CD14-positive monocyte (primary cell): ENCODE measurements around the gene UQCRHL. TPM values are rescaled to one million over a fixed set of nuclear protein-coding genes. Genes with fewer than 3 reads are reported as not detected.

Experiments used
- DNase-seq, 3 donors: peaks; one replicate each; pipeline ENCODE4 v3.0.0-alpha.2; 2011 to 2022
- H2AFZ ChIP-seq: 2 replicates; pipeline ENCODE4 v1.6.0; 2012; ENCODE audit warnings: mild to moderate bottlenecking, low read depth, low read length, inconsistent platforms; ENCODE audit not compliant: insufficient read depth, poor library complexity, severe bottlenecking
- H3K27ac ChIP-seq, 2 donors: 1 replicate in 1 of 2; 2 replicates in 1 of 2; pipeline ENCODE4 v1.5.1; 2012 to 2013; ENCODE audit warnings: low read length in 2 of 2, control low read depth in 1 of 2, inconsistent platforms in 1 of 2, low read depth in 1 of 2, mild to moderate bottlenecking in 1 of 2
- H3K27me3 ChIP-seq, 2 donors: one replicate each; pipeline versions ENCODE4 v1.6.0 to v1.6.1; 2011 to 2013; ENCODE audit warnings: low read length in 2 of 2; ENCODE audit not compliant: control insufficient read depth in 2 of 2, insufficient read depth in 2 of 2
- H3K36me3 ChIP-seq, 2 donors: replicated peaks in 1 of 2; 1 replicate in 1 of 2; 2 replicates in 1 of 2; pipeline versions ENCODE4 v1.5.1 to v1.6.1; 2012 to 2013; ENCODE audit warnings: low read length in 2 of 2, control low read depth in 1 of 2, inconsistent platforms in 1 of 2, mild to moderate bottlenecking in 1 of 2; ENCODE audit not compliant: insufficient read depth in 2 of 2, control insufficient read depth in 1 of 2
- H3K4me1 ChIP-seq, 2 donors: 1 replicate in 1 of 2; 2 replicates in 1 of 2; pipeline versions ENCODE4 v1.5.1 to v1.6.1; 2012 to 2013; ENCODE audit warnings: low read length in 2 of 2, control low read depth in 1 of 2, inconsistent platforms in 1 of 2, mild to moderate bottlenecking in 1 of 2, moderate library complexity in 1 of 2; ENCODE audit not compliant: insufficient read depth in 2 of 2, control insufficient read depth in 1 of 2
- H3K4me2 ChIP-seq: replicated peaks from 2 replicates; pipeline ENCODE3; 2012; ENCODE audit warnings: low read length, moderate library complexity, mild to moderate bottlenecking; ENCODE audit not compliant: poor library complexity, severe bottlenecking; ENCODE audit errors: extremely low read depth
- H3K4me3 ChIP-seq, 3 experiments: fragments of 200-600 bp in 1 of 3; sonication (generic) in 1 of 3; replicated peaks in 1 of 3; 1 replicate in 2 of 3; 2 replicates in 1 of 3; pipeline ENCODE4 v1.5.1; 2011 to 2013; ENCODE audit warnings: low read length in 3 of 3, mild to moderate bottlenecking in 3 of 3, control low read depth in 2 of 3, low read depth in 2 of 3, inconsistent platforms in 1 of 3, moderate library complexity in 1 of 3
- H3K79me2 ChIP-seq: 2 replicates; pipeline ENCODE4 v1.6.0; 2012; ENCODE audit warnings: mild to moderate bottlenecking, control low read depth, inconsistent platforms, low read length, moderate library complexity; ENCODE audit not compliant: insufficient read depth
- H3K9ac ChIP-seq: 2 replicates; pipeline ENCODE4 v1.6.0; 2017; ENCODE audit warnings: low read length, mild to moderate bottlenecking; ENCODE audit not compliant: insufficient read depth, poor library complexity, severe bottlenecking
- H3K9me3 ChIP-seq, 2 donors: replicated peaks in 1 of 2; 1 replicate in 1 of 2; 2 replicates in 1 of 2; pipeline versions ENCODE4 v1.5.1 to v1.6.1; 2012 to 2013; ENCODE audit warnings: low read length in 2 of 2, control low read depth in 1 of 2; ENCODE audit not compliant: control insufficient read depth in 1 of 2, insufficient read depth in 1 of 2
- H4K20me1 ChIP-seq: 2 replicates; pipeline ENCODE4 v1.6.0; 2012; ENCODE audit warnings: mild to moderate bottlenecking, low read length, control low read depth, moderate library complexity; ENCODE audit not compliant: insufficient read depth
- H3K27ac Mint-ChIP-seq, 7 donors: one replicate each; pipeline ENCODE4 v1.8.0; 2020; ENCODE audit warnings: mild to moderate bottlenecking in 7 of 7, mixed read lengths in 7 of 7, moderate library complexity in 6 of 7, inconsistent platforms in 2 of 7
- H3K27me3 Mint-ChIP-seq, 3 donors: one replicate each; pipeline ENCODE4 v1.8.0; 2021 to 2022; ENCODE audit warnings: low read depth in 3 of 3, mild to moderate bottlenecking in 3 of 3, mixed read lengths in 3 of 3, moderate library complexity in 3 of 3, inconsistent platforms in 1 of 3
- H3K36me3 Mint-ChIP-seq, 2 donors: one replicate each; pipeline ENCODE4 v1.8.0; 2020; ENCODE audit warnings: mixed read lengths in 2 of 2, inconsistent platforms in 1 of 2, mild to moderate bottlenecking in 1 of 2
- H3K4me1 Mint-ChIP-seq: one replicate; pipeline ENCODE4 v1.8.0; 2020; ENCODE audit warnings: mild to moderate bottlenecking, mixed read lengths
- H3K4me3 Mint-ChIP-seq, 2 donors: one replicate each; pipeline ENCODE4 v1.8.0; 2020; ENCODE audit warnings: mild to moderate bottlenecking in 2 of 2, mixed read lengths in 2 of 2, moderate library complexity in 1 of 2
- H3K9me3 Mint-ChIP-seq, 7 donors: one replicate each; pipeline ENCODE4 v1.8.0; 2020 to 2022; ENCODE audit warnings: mixed read lengths in 7 of 7, mild to moderate bottlenecking in 6 of 7, moderate library complexity in 6 of 7, inconsistent platforms in 2 of 7
- CTCF ChIP-seq: fragments of 200-600 bp; IDR thresholded peaks from one replicate; pipeline ENCODE4 v1.8.0; 2022; ENCODE audit warnings: antibody characterized with exemption, mild to moderate bottlenecking
- WGBS: methylation state at CpG from one replicate; pipeline ENCODE4 v1.1.5; 2013; ENCODE audit warnings: missing lambda C conversion rate; ENCODE audit not compliant: insufficient coverage; 5-methylcytosine and 5-hydroxymethylcytosine counted together
- intact Hi-C, 2 donors: fragments of 100-400 bp; cut with micrococcal nuclease; formaldehyde crosslinking; loops; one replicate each; pipeline versions ENCODE4 v1.15.0 to v1.15.1; 2023
- polyA plus RNA-seq, 3 donors: library from polyadenylated mRNA; depleted of rRNA in 1 of 3; unstranded in 2 of 3; stranded (reverse) in 1 of 3; fragments of 300-500 nt in 2 of 3; fragments of >200 nt in 1 of 3; fragmentation: Illumina TruSeq in 2 of 3; gene quantifications; 1 replicate in 2 of 3; 2 replicates in 1 of 3; pipeline ENCODE4 v1.2.3, GENCODE V29; 2012 to 2021

The UQCRHL gene
- polyA plus RNA-seq, 3 donors, result 1.0 to 1.3 (median 1.0) TPM

GRCh38 chr1:15768388-15768787 lies 39.1 kb downstream of the UQCRHL start:
- DNase-seq, result no peak
- Mint-ChIP-seq H3K36me3 (no peaks in the 10 kb centered on the region), H3K9me3 (no peaks in the 10 kb centered on the region), H3K4me1 (no peaks in the 10 kb centered on the region), H3K27me3 (peaks cover 6 to 25% (median 15%) of the 10 kb centered on the region in 3 donors), H3K27ac (no peak overlapping the region), H3K4me3 (no peak overlapping the region)
- Histone ChIP-seq H3K4me2 (no peak overlapping the region), H4K20me1 (no peaks in the 10 kb centered on the region), H2AFZ (no peak overlapping the region), H3K4me1 (no peaks in the 10 kb centered on the region), H3K9me3 (no peaks in the 10 kb centered on the region), H3K4me3 (no peak overlapping the region), H3K79me2 (no peaks in the 10 kb centered on the region), H3K36me3 (no peaks in the 10 kb centered on the region), H3K9ac (no peak overlapping the region), H3K27ac (no peak overlapping the region), H3K27me3 (no peaks in the 10 kb centered on the region)
- TF ChIP-seq CTCF, result no peak
- intact Hi-C loops, result no loop called here
- 91% methylated on average over 4 of the region's 7 CpGs for WGBS

- no peak overlapping the region for H3K4me3 Mint-ChIP-seq
- H3K27me3 Mint-ChIP-seq, result peaks cover 6 to 29% (median 15%) of the 10 kb centered on the region in 3 donors
These were observed 39.5 kb downstream of the UQCRHL start for GRCh38 chr1:15767941-15768340.

More at GRCh38 chr1:15767941-15768340, 39.5 kb downstream of the UQCRHL start:
- H3K36me3 Mint-ChIP-seq, result no peaks in the 10 kb centered on the region
- H3K27me3 ChIP-seq, result no peaks in the 10 kb centered on the region
- H2AFZ ChIP-seq, result no peak overlapping the region
- no peak overlapping the region for H3K4me3 ChIP-seq
- H3K9me3 ChIP-seq, result no peaks in the 10 kb centered on the region
- H4K20me1 ChIP-seq, result no peaks in the 10 kb centered on the region
- no peaks in the 10 kb centered on the region for H3K9me3 Mint-ChIP-seq
- no peak overlapping the region for H3K27ac Mint-ChIP-seq
- no peak for TF ChIP-seq CTCF
- no peak overlapping the region for H3K9ac ChIP-seq
- no peaks in the 10 kb centered on the region for H3K4me1 ChIP-seq
- H3K4me2 ChIP-seq, result no peak overlapping the region
- H3K4me1 Mint-ChIP-seq, result no peaks in the 10 kb centered on the region
- H3K36me3 ChIP-seq, result no peaks in the 10 kb centered on the region
- H3K27ac ChIP-seq, result no peak overlapping the region
- intact Hi-C loops, result no loop called here
- no peak for DNase-seq
- WGBS, result 98% methylated on average over 4 of the region's 5 CpGs
- no peaks in the 10 kb centered on the region for H3K79me2 ChIP-seq
